Caco-2 (cell line): ENCODE data around the gene SNCG. TPM values are rescaled to one million over a fixed set of nuclear protein-coding genes. Genes with fewer than 3 reads are reported as not detected.

Source experiments
- BruUV-seq: library from RNA; stranded (reverse); fragments of 400-500 nt; replicated peaks from 2 replicates; lab custom pipeline; 2021; lab: Mats Ljungman, UMichigan
- CTCF ChIA-PET: fragments of 300-600 bp; sonication (Branson Sonifier 250); formaldehyde crosslinking; loops from one replicate; lab custom pipeline; 2022; ENCODE audit warnings: antibody characterized with exemption; lab: Charles Lee
- POLR2A ChIA-PET: fragments of 300-600 bp; sonication (Branson Sonifier 250); formaldehyde crosslinking; loops from one replicate; lab custom pipeline; 2022; ENCODE audit warnings: antibody characterized with exemption; lab: Charles Lee
- DNase-seq, 2 experiments: peaks; one replicate each; pipeline versions ENCODE4 v3.0.0 to v3.0.0-alpha.2; 2020 to 2022
- H3K27me3 ChIP-seq: replicated peaks from 2 replicates; pipeline ENCODE4 v1.6.0; 2011; ENCODE audit warnings: low read length; ENCODE audit not compliant: control insufficient read depth, insufficient read depth
- H3K36me3 ChIP-seq: 2 replicates; pipeline ENCODE4 v1.5.1; 2011; ENCODE audit warnings: low read length; ENCODE audit not compliant: control insufficient read depth, insufficient read depth
- H3K4me1 ChIP-seq: fragments of 250-450 bp; sonication (Bioruptor Pico); 2 replicates; pipeline ENCODE4 v1.5.1; 2020; ENCODE audit warnings: mild to moderate bottlenecking
- H3K4me3 ChIP-seq: 2 replicates; pipeline ENCODE4 v1.5.1; 2011; ENCODE audit warnings: low read depth, mild to moderate bottlenecking, control low read depth, low read length
- H3K9me3 ChIP-seq: fragments of 250-450 bp; sonication (Bioruptor Pico); 2 replicates; pipeline ENCODE4 v1.5.1; 2020; ENCODE audit warnings: mild to moderate bottlenecking, moderate library complexity
- H3K27ac Mint-ChIP-seq: one replicate; pipeline ENCODE4 v1.8.0; 2022; ENCODE audit warnings: mixed read lengths; ENCODE audit not compliant: unreplicated experiment
- H3K27me3 Mint-ChIP-seq: one replicate; pipeline ENCODE4 v1.8.0; 2022; ENCODE audit warnings: mixed read lengths; ENCODE audit not compliant: insufficient read depth, unreplicated experiment
- H3K36me3 Mint-ChIP-seq: one replicate; pipeline ENCODE4 v1.8.0; 2022; ENCODE audit warnings: mild to moderate bottlenecking, mixed read lengths; ENCODE audit not compliant: insufficient read depth, unreplicated experiment
- H3K4me1 Mint-ChIP-seq: one replicate; pipeline ENCODE4 v1.8.0; 2022; ENCODE audit warnings: low read depth, mixed read lengths; ENCODE audit not compliant: unreplicated experiment
- H3K4me3 Mint-ChIP-seq: one replicate; pipeline ENCODE4 v1.8.0; 2022; ENCODE audit warnings: mild to moderate bottlenecking, moderate library complexity, mixed read lengths; ENCODE audit not compliant: unreplicated experiment
- H3K9me3 Mint-ChIP-seq: one replicate; pipeline ENCODE4 v1.8.0; 2022; ENCODE audit warnings: mixed read lengths; ENCODE audit not compliant: unreplicated experiment
- CTCF ChIP-seq, 2 experiments: fragments of 200-600 bp in 1 of 2; IDR thresholded peaks; 1 replicate in 1 of 2; 2 replicates in 1 of 2; pipeline versions ENCODE4 v1.5.1 to v1.8.0; 2011 to 2022; ENCODE audit warnings: antibody characterized with exemption in 1 of 2, control low read depth in 1 of 2, inconsistent platforms in 1 of 2, low read depth in 1 of 2, low read length in 1 of 2, mild to moderate bottlenecking in 1 of 2, moderate library complexity in 1 of 2; ENCODE audit not compliant: insufficient read depth in 1 of 2, severe bottlenecking in 1 of 2, unreplicated experiment in 1 of 2
- intact Hi-C: fragments of 100-400 bp; cut with micrococcal nuclease; formaldehyde crosslinking; loops from one replicate; pipeline ENCODE4 v1.10.0; 2022; ENCODE audit not compliant: unreplicated experiment
- total RNA-seq: library from RNA; stranded (reverse); gene quantifications from 2 replicates; pipeline ENCODE4 v1.2.3, GENCODE V29; 2022

Gene SNCG
- total RNA-seq, 1 experiment from 2014 or later = 0.45 TPM

- DNase-seq = peak; percentile 46 to 47
- Mint-ChIP-seq H3K4me1 (no peaks in the 10 kb centered on the region), H3K27me3 (no peaks in the 10 kb centered on the region), H3K27ac (no peak overlapping the region), H3K36me3 (no peaks in the 10 kb centered on the region), H3K9me3 (no peaks in the 10 kb centered on the region), H3K4me3 (no peak overlapping the region)
- ChIA-PET CTCF (interaction anchor here (0.9 kb wide), 1 partner anchor 9 kb away, joined by 3 read pairs; no protein-coding TSS in a partner anchor), POLR2A (no interaction called here)
- H3K9me3 ChIP-seq = no peaks in the 10 kb centered on the region
- peaks cover 18% of the 10 kb centered on the region for H3K4me1 ChIP-seq
- BruUV-seq = no TSS peak
- no peaks in the 10 kb centered on the region for H3K27me3 ChIP-seq
- peak; percentile 62 to 75 for TF ChIP-seq CTCF (IDR thresholded peaks at IDR 0.05; ENCODE audit: insufficient read depth in 1 of 2, low read depth in 1 of 2, low read length in 1 of 2, severe bottlenecking in 1 of 2, unreplicated experiment in 1 of 2)
- no peaks in the 10 kb centered on the region for H3K36me3 ChIP-seq
- intact Hi-C loops = no loop called here
- no peak overlapping the region for H3K4me3 ChIP-seq
Observed at GRCh38 chr10:86960003-86960862, 1.8 kb downstream of the SNCG start.

GRCh38 chr10:86960863-86961434 is 2.5 kb downstream of the SNCG start:
- Histone ChIP-seq H3K4me1 (peaks cover 18% of the 10 kb centered on the region), H3K4me3 (no peak overlapping the region), H3K9me3 (no peaks in the 10 kb centered on the region), H3K36me3 (no peaks in the 10 kb centered on the region), H3K27me3 (no peaks in the 10 kb centered on the region)
- TF ChIP-seq CTCF (IDR thresholded peaks at IDR 0.05; ENCODE audit: insufficient read depth in 1 of 2, low read depth in 1 of 2, low read length in 1 of 2, severe bottlenecking in 1 of 2, unreplicated experiment in 1 of 2) = no peak
- peaks cover 3% of the 10 kb centered on the region for H3K36me3 Mint-ChIP-seq
- ChIA-PET CTCF (interaction anchor here (0.9 kb wide), 1 partner anchor 9 kb away, joined by 3 read pairs; no protein-coding TSS in a partner anchor), POLR2A (no interaction called here)
- H3K9me3 Mint-ChIP-seq = no peaks in the 10 kb centered on the region
- H3K4me1 Mint-ChIP-seq = no peaks in the 10 kb centered on the region
- no peaks in the 10 kb centered on the region for H3K27me3 Mint-ChIP-seq
- H3K4me3 Mint-ChIP-seq = no peak overlapping the region
- intact Hi-C loops = no loop called here
- DNase-seq = peak in 1 of 2 experiments; percentile 28
- no TSS peak for BruUV-seq
- no peak overlapping the region for H3K27ac Mint-ChIP-seq

- Mint-ChIP-seq H3K27me3 (no peaks in the 10 kb centered on the region), H3K36me3 (peaks cover 8% of the 10 kb centered on the region), H3K27ac (no peak overlapping the region), H3K9me3 (no peaks in the 10 kb centered on the region), H3K4me1 (peaks cover 3% of the 10 kb centered on the region), H3K4me3 (no peak overlapping the region)
- DNase-seq = peak in 1 of 2 experiments; percentile 34
- ChIA-PET POLR2A (no interaction called here), CTCF (no interaction called here)
- Histone ChIP-seq H3K4me1 (peaks cover 19% of the 10 kb centered on the region), H3K9me3 (no peaks in the 10 kb centered on the region), H3K27me3 (no peaks in the 10 kb centered on the region), H3K4me3 (no peak overlapping the region), H3K36me3 (no peaks in the 10 kb centered on the region)
- TF ChIP-seq CTCF (IDR thresholded peaks at IDR 0.05; ENCODE audit: insufficient read depth in 1 of 2, low read depth in 1 of 2, low read length in 1 of 2, severe bottlenecking in 1 of 2, unreplicated experiment in 1 of 2) = no peak
- BruUV-seq = no TSS peak
- intact Hi-C loops = no loop called here
Observed at GRCh38 chr10:86961481-86962091, 3.2 kb downstream of the SNCG start.
